ENCODE measurements around the gene PARN. TPM values are rescaled to one million over a fixed set of nuclear protein-coding genes. Genes with fewer than 3 reads are reported as not detected.

The PARN gene
- total and polyA plus RNA-seq, 2 of the 8 experiments (the other 6 are each of a cell fraction or from before 2014, with no cell fraction given) = 24.5 to 44.6 TPM

DNA sequence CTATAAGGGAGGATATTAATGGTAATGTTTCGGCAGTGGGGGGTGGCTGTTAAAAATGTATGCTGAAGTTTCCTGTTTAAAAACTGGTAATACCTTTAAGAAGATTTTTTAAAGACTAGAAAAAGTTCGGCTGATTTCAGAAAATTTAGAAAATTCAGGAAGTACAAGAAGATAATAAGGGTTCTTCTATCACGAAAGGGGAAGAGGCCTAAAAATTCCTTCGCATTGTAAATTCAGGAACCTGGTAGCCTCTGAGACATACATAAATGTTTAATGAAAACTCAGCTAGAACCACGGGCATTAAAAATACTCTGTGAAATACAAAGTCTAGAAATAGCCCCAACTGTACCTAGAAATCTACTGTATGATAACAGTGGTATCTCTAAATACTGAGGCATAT lies 181.2 kb downstream of the PARN start:
- ChIA-PET POLR2A (ENCODE audit: partially characterized antibody) (no interaction called here), CTCF (ENCODE audit: partially characterized antibody) (interaction anchor here (1.0 kb wide), 1 partner anchor 18 kb away, joined by 3 read pairs; no protein-coding TSS in a partner anchor)
- Histone ChIP-seq H3K18ac (ENCODE audit: extremely low read depth, low read length) (no peak overlapping the region), H3K56ac (replicated peaks; ENCODE audit: insufficient read length, low read depth, low read length) (no peak overlapping the region), H2BK20ac (ENCODE audit: low read length) (no peak overlapping the region), H3K4ac (replicated peaks; ENCODE audit: insufficient read length, low read depth, low read length) (no peak overlapping the region), H4K5ac (ENCODE audit: insufficient read length, low read depth, low read length) (no peak overlapping the region), H2AFZ (ENCODE audit: low read length) (no peak overlapping the region), H2BK12ac (ENCODE audit: low read depth, low read length) (no peak overlapping the region), H3K27ac (ENCODE audit: low read depth, low read length) (no peak overlapping the region), H3K36me3 (ENCODE audit: control insufficient read depth in 2 of 4, insufficient read depth in 4 of 4, low read length in 3 of 4) (no peaks in the 10 kb centered on the region), H2BK120ac (replicated peaks; ENCODE audit: low read depth, low read length) (no peak overlapping the region), H4K8ac (ENCODE audit: extremely low read depth, insufficient read depth, low read length) (no peak overlapping the region), H4K20me1 (replicated peaks in 1 of 2; ENCODE audit: control insufficient read depth in 1 of 2, insufficient read depth in 2 of 2, low read length in 2 of 2) (no peaks in the 10 kb centered on the region), H3K9me3 (ENCODE audit: insufficient read depth in 2 of 2, low read depth in 1 of 2, low read length in 1 of 2) (no peaks in the 10 kb centered on the region), H3K4me2 (ENCODE audit: insufficient read depth in 1 of 2, low read depth in 2 of 2, low read length in 2 of 2) (no peak overlapping the region), H3K27me3 (replicated peaks in 1 of 4; ENCODE audit: control insufficient read depth in 3 of 4, extremely low read depth in 1 of 4, insufficient read depth in 3 of 4, low read length in 3 of 4) (no peaks in the 10 kb centered on the region), H4K91ac (replicated peaks; ENCODE audit: insufficient read length, low read length) (no peak overlapping the region), H3K23ac (ENCODE audit: insufficient read length) (no peak overlapping the region), H2BK5ac (ENCODE audit: low read depth, low read length) (no peak overlapping the region), H3K79me2 (ENCODE audit: control insufficient read depth in 1 of 2, insufficient read depth in 2 of 2, low read length in 2 of 2) (no peaks in the 10 kb centered on the region), H3K9ac (replicated peaks in 1 of 4; ENCODE audit: extremely low read depth in 1 of 4, low read depth in 3 of 4, low read length in 3 of 4) (no peak overlapping the region), H3K4me3 (ENCODE audit: extremely low read depth in 1 of 4, insufficient read depth in 2 of 4, low read depth in 3 of 4, low read length in 4 of 4) (no peak overlapping the region), H3K23me2 (ENCODE audit: low read depth, low read length) (no peaks in the 10 kb centered on the region), H3K4me1 (replicated peaks in 1 of 4; ENCODE audit: control insufficient read depth in 3 of 4, insufficient read depth in 4 of 4, low read length in 3 of 4) (peaks cover 0 to 2% (median 0%) of the 10 kb centered on the region in 4 experiments; a peak in 1 of 7 replicates), H2BK15ac (ENCODE audit: low read length) (no peak overlapping the region), H3K79me1 (ENCODE audit: low read depth, low read length) (no peaks in the 10 kb centered on the region), H2AK5ac (ENCODE audit: low read depth, low read length) (no peak overlapping the region), H3K14ac (ENCODE audit: insufficient read length) (no peak overlapping the region)
- FAIRE-seq (no peak), DNase-seq (ENCODE audit: low read depth in 1 of 2, low spot score in 2 of 2) (no peak)
- WGBS, 2 experiments (ENCODE audit: extremely low coverage in 1 of 2, insufficient coverage in 1 of 2, insufficient read length in 1 of 2, insufficient replicate concordance in 2 of 2, low coverage in 1 of 2, low lambda C conversion rate in 2 of 2, missing lambda C conversion rate in 1 of 2) = 91% methylated on average over 5 of the region's 5 CpGs; no CpG with 5 or more reads in 1 of the 2 experiments
- TF ChIP-seq BRCA1 (IDR thresholded peaks at IDR 0.05; ENCODE audit: low read depth, low read length) = no peak
